VCaP (cell line): Measurements from ENCODE around the gene VPS13D.

Source experiments
- H3K27ac ChIP-seq: fragments of 450-650 bp; 2 replicates; pipeline ENCODE4 v1.5.1; 2017
- TF ChIP-seq, protein P1 (sequence below): fragments of 450-650 bp; conservative IDR thresholded peaks from 2 replicates; pipeline ENCODE4 v1.5.1; 2017; ENCODE audit warnings: mild to moderate bottlenecking, moderate library complexity

VPS13D gene

DNA sequence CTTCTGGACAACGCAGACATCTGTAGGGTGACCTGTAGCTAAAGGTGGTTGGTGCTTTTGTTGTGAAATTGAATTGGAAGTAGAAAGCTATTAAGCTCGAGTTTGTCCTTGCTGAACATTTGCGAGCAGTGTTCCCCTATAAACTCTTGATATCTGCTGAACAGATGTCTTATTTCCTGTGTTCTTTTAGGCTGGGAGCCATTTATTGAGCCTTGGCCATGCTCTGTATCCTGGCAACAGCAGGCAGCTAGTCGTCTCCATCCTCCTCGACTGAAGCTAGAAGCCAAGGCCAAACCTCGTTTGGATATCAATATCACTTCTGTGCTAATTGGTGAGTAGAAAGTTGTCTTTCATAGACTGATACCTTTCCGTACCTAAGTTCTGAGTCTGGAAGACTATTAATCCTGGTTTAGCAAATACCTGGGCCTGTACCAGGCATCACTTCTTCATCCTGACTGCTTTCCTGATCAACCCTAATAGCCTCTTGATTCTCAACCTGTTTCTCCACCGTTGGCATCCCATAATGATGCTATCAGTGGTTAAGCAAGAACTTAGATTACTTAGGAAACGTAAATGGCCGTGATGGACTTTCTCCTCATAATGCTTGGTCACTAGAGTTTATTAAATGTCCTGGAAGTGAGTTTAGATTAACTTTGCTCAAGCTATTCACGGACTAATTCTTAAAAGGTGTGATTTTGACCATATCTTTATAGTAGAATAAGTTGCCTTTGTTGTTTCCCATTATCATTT lies 103.4 kb downstream of the VPS13D start:
- H3K27ac ChIP-seq, result peak overlapping the region; percentile 92
- TF ChIP-seq, protein P1, sequence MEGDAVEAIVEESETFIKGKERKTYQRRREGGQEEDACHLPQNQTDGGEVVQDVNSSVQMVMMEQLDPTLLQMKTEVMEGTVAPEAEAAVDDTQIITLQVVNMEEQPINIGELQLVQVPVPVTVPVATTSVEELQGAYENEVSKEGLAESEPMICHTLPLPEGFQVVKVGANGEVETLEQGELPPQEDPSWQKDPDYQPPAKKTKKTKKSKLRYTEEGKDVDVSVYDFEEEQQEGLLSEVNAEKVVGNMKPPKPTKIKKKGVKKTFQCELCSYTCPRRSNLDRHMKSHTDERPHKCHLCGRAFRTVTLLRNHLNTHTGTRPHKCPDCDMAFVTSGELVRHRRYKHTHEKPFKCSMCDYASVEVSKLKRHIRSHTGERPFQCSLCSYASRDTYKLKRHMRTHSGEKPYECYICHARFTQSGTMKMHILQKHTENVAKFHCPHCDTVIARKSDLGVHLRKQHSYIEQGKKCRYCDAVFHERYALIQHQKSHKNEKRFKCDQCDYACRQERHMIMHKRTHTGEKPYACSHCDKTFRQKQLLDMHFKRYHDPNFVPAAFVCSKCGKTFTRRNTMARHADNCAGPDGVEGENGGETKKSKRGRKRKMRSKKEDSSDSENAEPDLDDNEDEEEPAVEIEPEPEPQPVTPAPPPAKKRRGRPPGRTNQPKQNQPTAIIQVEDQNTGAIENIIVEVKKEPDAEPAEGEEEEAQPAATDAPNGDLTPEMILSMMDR, result no peak

DNA sequence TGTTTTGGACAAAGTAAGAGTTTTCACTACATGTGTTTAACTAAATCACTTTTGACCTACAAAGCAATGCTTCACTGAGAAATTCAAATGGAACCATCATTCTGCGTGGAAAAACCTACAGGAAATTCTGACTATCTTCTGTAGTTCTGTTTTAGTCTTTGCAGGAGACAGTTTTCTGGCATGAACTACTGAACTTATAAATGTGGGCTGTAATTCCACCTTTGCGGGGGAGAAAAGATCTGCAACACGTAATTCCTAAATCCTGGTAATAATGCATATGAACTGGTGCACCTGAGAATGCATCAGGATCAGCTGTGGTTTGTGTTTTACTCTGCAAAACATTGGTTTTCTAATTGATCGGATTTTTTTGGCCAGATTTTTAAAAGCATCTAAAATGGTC lies 106.0 kb downstream of the VPS13D start:
- TF ChIP-seq, protein P1, result no peak
- peak overlapping the region; percentile 92 for H3K27ac ChIP-seq

DNA sequence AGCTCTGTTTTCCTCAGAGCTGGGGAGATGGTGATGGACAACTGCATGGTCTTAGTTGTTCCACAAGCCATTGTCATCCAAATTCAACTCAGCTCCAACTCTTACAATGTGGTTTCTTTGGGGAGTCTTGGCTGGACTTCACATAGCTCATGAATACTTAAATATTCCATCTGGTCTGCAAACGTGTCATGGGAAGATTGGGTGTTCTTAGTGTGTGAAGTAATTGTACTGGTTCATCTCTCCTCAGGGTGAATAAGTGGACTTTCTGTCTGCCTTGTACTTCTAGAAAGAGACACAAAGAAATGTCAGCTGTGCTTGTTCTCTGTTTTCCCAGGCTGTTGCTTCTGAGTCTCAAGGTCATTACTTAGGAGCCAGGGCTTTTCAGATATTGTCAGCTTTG lies 106.6 kb downstream of the VPS13D start:
- TF ChIP-seq, protein P1, result no peak

DNA sequence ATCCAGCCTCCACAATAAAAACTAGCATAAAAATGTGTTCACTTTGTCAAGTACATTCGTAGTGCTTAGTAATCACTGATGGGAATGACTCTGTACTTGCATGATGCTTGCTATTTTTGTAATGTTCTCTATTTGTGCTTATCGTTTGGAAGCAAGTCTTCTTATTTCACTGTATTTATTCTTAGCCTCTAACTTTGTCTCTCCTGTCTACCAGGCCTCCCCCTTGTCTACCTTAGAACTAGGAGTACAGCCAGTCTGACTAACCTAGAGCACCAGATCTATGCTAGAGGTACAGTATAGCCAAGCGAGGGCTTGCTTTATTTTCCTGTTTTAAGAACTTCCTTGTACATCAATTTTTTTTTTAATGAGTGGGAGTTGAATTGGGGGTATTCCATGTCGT lies 108.2 kb downstream of the VPS13D start:
- H3K27ac ChIP-seq, result no peak overlapping the region; the same call in 1 of the 2 replicates
- TF ChIP-seq, protein P1, result no peak

More for the DNA sequence above, 106.6 kb downstream of the VPS13D start:
- H3K27ac ChIP-seq, result peak overlapping the region; percentile 92

DNA sequence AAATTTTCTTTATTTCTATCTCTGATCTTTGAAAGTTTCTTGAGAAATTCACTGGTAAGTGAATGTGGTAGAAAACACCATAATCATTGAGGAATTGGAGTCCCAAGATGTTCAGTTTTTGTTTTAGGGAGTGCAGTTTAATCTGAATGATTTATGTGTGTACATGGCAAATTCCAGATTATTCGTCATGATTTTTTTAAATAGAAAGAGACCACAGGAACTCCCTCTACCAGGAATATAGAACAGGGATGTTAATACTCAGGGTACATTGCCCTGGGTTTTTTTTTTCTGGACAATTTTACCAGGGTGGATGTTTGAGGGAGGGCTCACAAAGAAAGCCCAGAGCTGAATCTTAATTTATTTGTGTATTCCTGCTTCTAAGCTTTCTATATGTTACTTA lies 109.0 kb downstream of the VPS13D start:
- H3K27ac ChIP-seq, result no peak overlapping the region
- TF ChIP-seq, protein P1, result no peak

GRCh38 chr1:12339396-12339795 lies 109.6 kb downstream of the VPS13D start:
- TF ChIP-seq, protein P1, result peak; percentile 20
- no peak overlapping the region for H3K27ac ChIP-seq

DNA sequence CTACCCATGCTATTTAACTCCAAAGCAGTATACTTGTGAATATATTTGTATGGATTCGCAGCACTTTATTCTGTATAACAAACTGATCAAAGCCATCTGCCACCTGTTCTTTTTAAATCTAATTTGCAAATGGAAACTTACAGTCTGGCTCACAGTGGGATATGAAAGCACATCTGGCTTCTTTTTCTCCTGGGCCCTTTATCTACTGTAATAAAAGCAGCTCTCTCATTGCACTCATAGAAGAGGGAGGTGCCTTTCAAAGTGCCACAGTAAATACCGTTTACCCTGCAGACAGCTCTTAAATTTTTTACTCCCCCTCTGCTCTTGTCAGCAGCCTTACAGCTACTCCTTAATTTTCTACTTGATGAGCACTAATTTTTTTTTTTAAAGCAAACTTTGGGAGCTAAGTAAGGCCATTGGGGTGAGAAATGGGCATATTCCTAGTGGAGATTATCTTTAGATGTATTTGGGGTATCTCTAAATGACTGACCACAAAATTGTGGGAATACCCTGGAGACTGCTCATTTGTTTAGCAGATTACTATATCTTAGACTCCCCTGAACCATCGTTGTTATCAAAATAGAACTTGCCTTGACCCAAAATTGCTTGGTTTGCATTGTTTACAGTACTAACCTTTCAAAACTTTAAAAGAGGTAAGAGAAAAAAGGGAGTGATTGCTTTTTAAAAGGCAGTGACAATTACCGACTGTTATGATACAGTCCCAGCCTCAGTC lies 110.1 kb downstream of the VPS13D start:
- TF ChIP-seq, protein P1, result no peak
- H3K27ac ChIP-seq, result no peak overlapping the region
